Activated CD8-positive, alpha-beta memory T cell treated with anti-CD3 and anti-CD28 coated beads, Interleukin-2, amount 50 U/mL, for 1 hour (primary cell): ENCODE data around the gene SOX18.

Experiments
- DNase-seq: peaks from one replicate; pipeline ENCODE4 v3.0.0-alpha.2; 2020; ENCODE audit errors: extremely low read depth

The SOX18 gene

GRCh38 chr20:64080813-64081623 is 31.6 kb upstream of the SOX18 start:
- no peak for DNase-seq

- DNase-seq, result no peak
These were observed 30.8 kb upstream of the SOX18 start, which contains the start of gene OPRL1 for GRCh38 chr20:64080013-64080812. Gene OPRL1 (plus strand): TSS chr20:64080082. CDS start chr20:64092721, 12,639 bp downstream.

DNA sequence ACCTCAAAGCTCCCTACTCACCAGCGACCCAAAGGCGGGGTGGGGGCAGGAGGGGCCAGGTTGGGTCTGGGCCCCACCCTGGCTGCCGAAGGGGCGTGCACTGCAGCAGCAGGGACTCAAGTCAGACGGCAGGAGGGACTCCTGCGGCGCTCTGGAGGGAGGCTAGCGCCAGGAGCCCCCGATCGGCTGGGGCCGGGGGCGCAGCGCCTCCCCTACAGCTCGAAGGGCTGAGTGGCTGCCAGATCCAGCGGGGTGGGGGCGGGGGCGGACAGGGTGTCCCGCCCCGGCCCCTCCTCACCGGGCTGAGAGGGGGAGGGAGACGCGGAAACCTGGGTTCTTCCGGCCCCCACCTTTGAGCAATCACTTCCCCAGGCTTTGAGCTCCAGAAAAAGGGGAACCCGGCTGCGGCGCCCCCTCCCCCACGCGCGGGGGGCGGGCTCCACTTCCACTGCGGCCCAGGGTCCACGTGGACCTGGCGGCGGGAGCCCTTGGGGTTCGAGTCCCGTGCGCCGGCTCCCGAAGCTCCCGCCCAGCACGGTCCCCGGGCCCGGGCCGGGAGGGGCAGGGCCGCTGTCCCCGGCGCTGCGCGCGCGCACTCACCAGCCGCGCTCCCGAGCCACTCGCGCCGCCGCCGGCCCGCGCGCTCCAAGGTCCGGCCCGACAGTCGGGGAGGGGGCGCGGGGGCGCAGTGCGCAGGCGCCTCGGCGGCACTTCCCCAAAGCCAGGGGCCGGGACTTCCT is 30.0 kb upstream of the SOX18 start, which contains the start of gene RGS19:
TSS of gene RGS19 (minus strand) at position 246 of the 740 bp plus-strand sequence. CDS start 2,632 bp downstream, outside the sequence.
- DNase-seq, result no peak

GRCh38 chr20:64078934-64079272 is 29.5 kb upstream of the SOX18 start:
- no peak for DNase-seq

GRCh38 chr20:64077876-64078551 is 28.6 kb upstream of the SOX18 start:
- DNase-seq, result no peak

GRCh38 chr20:64077541-64077875 is 28.1 kb upstream of the SOX18 start:
- no peak for DNase-seq

DNA sequence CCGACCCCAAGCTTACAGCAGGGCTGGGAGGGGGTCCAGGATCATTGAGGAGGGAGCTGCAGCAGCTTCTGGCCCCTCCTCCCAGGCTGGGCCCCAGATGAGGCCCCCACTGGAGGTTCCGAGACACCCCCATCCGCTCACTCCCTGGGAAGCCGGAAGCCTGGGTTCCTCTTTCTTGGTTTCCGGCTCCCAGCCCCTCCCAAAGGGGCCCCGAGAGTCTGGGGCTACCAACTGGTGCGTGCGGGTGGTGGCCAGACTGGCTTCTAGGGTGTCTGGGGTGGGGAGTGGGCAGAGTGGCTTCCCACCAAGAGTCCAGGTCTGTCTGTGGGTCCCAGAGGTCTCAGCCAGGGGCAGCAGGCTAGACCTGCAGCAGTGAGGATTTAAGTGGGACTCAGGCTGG is 27.7 kb upstream of the SOX18 start:
- DNase-seq, result no peak

GRCh38 chr20:64076061-64076997 is 26.9 kb upstream of the SOX18 start:
- no peak for DNase-seq

DNA sequence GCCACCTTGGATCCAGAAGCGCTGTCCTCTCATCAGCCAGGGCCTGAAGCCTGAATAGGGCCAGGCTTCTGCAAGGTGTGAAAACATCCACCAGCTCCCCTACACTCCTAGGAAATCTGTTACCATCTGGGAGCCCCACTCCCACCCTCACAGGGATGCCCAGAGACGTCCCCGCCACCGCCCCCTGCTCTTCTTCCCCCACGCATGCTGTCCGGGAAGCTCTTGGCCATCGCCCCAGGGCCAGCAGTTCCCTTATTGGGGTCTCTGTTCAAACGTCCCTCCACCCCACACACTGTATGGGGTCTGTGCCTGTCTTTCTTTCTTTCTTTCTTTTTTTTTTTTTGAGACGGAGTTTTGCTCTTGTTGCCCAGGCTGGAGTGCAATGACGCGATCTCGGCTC is 26.1 kb upstream of the SOX18 start:
- DNase-seq, result no peak

DNA sequence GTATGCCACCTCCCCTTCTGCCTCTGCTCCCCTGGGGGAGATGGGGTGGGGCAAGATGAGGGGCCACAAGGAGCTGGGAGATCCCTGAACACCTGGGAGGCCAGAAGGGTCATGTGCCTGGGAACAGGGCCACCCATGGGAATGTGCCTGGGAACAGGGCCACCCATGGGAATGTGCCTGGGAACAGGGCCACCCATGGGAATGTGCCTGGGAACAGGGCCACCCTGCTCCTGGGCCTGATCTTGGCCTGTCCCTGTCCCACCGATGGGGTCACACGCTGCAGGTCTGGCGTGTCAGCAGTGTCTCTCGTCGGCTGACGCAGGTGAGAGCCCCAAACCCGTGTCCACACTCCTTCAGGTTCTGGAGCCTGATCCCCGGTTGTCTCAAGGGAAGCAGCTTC is 25.5 kb upstream of the SOX18 start:
- no peak for DNase-seq

DNA sequence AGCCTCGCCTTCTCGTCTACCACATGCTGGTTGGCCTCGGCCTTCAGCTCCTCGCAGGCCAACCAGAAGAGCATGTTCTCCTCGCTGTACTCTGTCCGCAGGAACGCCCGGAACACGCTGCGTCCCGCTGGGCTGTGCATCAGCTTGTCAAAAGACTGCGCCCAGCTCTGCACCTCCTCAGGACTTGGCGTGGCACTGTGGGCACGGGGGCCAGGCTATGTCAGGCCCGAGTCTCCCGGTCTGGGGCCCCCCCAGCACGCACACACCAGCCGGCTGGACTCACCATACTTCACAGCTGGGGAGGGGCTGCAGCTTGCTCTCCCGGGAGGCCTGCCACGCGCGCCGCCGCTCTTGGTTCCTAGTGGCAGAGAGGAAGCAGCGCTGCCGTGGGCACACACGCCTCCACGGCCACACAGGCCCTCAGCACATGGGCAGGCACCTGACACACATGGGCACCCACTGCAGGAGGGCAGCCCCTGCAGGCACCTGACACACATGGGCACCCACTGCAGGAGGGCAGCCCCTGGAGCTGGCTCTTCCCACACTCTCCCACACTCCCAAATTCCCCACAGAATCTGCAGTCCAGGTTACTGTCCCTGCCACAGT is 24.8 kb upstream of the SOX18 start:
- no peak for DNase-seq

DNA sequence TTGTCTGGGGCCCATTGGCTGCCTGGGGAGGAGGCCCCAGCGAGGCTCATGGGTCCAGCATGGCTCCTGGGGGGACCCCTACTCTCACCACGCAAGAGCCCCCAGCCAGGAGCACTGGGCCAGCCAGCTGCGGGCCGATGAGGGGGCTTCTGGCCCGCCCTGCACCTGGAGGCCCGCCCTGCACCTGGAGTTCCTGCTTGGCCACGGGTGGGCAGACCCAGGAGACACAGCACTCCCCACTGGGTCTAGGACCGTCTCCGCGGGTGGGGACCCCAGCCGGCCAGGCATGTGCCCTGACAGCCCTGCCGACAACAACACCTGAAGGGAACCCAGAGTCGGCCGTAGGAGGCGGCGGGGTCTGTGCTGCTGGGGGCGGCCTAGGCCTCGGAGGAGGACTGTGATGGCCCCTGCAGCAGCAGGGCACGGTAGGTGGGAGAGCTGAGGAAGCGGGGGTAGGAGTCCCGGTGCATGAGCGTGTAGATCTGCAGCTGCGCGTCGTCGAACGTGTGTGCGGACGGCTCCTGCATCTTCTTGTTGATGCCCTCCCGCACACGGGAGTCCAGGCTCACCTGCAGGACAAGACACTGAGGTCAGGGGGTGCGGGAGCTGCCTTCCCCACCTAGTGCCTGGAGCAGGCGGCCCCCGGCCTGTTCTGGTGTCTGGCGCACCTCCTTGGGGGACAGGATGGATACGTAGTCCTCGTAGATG is 24.2 kb upstream of the SOX18 start:
- DNase-seq, result no peak

GRCh38 chr20:64072498-64073063 is 23.1 kb upstream of the SOX18 start:
- no peak for DNase-seq

- DNase-seq, result no peak
These were observed 22.2 kb upstream of the SOX18 start for GRCh38 chr20:64071341-64072332.

DNA sequence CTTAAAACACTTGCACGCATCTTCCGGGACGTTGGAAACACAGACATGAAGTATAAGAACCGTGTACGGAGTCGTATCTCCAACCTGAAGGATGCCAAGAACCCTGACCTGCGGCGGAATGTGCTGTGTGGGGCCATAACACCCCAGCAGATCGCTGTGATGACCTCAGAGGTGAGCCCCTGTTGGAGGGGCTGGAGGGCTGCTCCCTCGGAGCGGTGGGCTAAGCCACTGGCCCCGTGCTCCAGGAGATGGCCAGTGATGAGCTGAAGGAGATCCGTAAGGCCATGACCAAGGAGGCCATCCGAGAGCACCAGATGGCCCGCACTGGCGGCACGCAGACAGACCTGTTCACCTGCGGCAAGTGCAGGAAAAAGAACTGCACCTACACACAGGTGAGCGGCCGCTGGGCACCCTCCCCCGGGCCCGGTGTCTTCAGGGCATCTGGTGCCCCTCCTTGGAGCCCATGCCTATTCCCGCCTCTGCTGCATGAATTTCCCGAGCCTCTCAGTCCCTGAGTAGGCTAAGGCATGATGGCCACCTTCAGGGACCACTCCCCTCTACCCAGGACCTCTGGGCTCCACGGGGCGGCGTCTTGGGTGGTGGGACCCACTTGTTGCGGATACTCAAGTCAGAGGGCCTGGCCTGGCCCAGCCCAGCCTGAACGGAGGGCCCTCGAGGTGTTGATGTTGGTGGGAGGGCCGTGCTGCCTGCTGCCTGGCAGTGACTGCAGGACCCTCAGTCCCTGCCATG is 21.0 kb upstream of the SOX18 start:
- DNase-seq, result no peak

- DNase-seq, result no peak
These were observed 20.3 kb upstream of the SOX18 start for GRCh38 chr20:64069614-64070243.

- DNase-seq, result no peak
These were observed 19.8 kb upstream of the SOX18 start for GRCh38 chr20:64069209-64069613.
